GM04503 (cell line): Measurements from ENCODE around the gene IL11.
"Not testable (repeated sequence)": the region's sequence is repeated elsewhere in the genome, so short reads cannot be mapped to it uniquely, and the experiment has no call there.

Source experiments
- DNase-seq: peaks from one replicate; pipeline ENCODE4 v3.0.0-alpha.2; 2012; ENCODE audit warnings: low read depth

Gene IL11

GRCh38 chr19:55352040-55352439 lies 18.2 kb downstream of the IL11 start:
- no peak for DNase-seq

- DNase-seq: no peak
These were observed 19.5 kb downstream of the IL11 start for GRCh38 chr19:55350620-55351315.

- DNase-seq: no peak
These were observed 21.8 kb downstream of the IL11 start for GRCh38 chr19:55348317-55349034.

- DNase-seq: no peak
These were observed 22.7 kb downstream of the IL11 start for GRCh38 chr19:55347442-55348009.

GRCh38 chr19:55346725-55347441 lies 23.4 kb downstream of the IL11 start:
- no peak for DNase-seq

GRCh38 chr19:55345818-55346724 lies 24.2 kb downstream of the IL11 start:
- no peak for DNase-seq

GRCh38 chr19:55345101-55345817 lies 25.0 kb downstream of the IL11 start:
- DNase-seq: no peak

GRCh38 chr19:55344444-55344843 lies 25.8 kb downstream of the IL11 start:
- no peak for DNase-seq

GRCh38 chr19:55341595-55342531 lies 28.4 kb downstream of the IL11 start:
- no peak for DNase-seq

- no peak for DNase-seq
These were observed 29.1 kb downstream of the IL11 start for GRCh38 chr19:55341171-55341588.

- no peak for DNase-seq
These were observed 29.5 kb downstream of the IL11 start for GRCh38 chr19:55340784-55341147.

GRCh38 chr19:55339889-55340783 lies 30.1 kb downstream of the IL11 start:
- DNase-seq: no peak

- DNase-seq: peak; percentile 100
These were observed 31.0 kb downstream of the IL11 start, which contains the start of gene KMT5C for GRCh38 chr19:55339105-55339888. TSS of gene KMT5C (plus strand) at chr19:55339876. CDS start at chr19:55341937, 2,061 bp downstream.

- DNase-seq: peak; percentile 57
These were observed 34.2 kb downstream of the IL11 start for GRCh38 chr19:55336101-55336500.

- DNase-seq: no peak
These were observed 36.4 kb downstream of the IL11 start for GRCh38 chr19:55333870-55334269.

- DNase-seq: peak; percentile 27
These were observed 40.5 kb downstream of the IL11 start for GRCh38 chr19:55329791-55330190.

GRCh38 chr19:55328774-55329318 lies 41.4 kb downstream of the IL11 start:
- DNase-seq: not testable (repeated sequence)
